ENCODE data around the gene CHST11.

Gene CHST11

GRCh38 chr12:104631867-104632266, 175.1 kb downstream of the CHST11 start:
- DNase-seq (ENCODE audit: low read depth), result no peak

DNA sequence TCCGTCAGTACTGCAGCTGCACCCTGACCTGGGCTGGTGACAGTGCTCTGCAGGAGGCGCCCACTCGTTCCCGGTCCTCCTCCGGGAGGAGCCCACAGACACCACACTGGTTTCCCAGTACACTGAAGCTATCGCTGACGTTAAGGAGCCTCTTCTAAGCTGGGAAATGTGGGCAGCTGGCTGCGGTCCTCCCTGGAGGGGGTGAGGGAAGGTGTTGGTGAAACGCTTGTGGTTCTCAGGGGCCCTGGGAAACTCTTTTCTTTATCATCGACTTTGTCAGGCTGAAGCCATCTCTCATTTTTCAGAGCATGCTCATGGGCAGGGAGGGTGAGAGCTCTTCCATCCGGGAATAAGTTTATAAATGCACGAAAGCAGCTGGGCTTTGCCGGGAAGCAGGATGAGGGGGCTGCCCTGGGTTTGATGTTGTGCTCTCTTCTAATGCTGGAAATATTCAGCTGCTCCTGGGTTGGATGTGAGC, 176.0 kb downstream of the CHST11 start:
- DNase-seq (ENCODE audit: low read depth), result no peak

DNA sequence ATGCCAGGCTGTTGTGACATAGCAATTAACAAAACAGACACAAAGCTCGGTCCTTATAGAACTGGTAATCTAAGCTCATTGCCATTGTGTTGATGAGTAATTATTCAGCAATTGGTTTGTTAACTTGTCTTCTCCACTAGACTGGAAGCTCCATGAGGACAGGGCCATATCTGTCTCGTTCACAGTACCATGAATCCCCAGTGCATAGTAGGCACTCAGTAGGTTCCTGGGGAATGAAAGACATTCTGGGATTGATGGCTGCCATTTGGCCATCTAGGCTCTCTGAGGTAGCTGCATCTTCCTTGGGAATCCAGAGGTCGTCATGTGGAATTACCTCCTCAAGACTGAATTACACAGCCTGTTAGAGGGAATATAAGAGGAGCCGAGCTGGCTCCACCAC, 177.3 kb downstream of the CHST11 start:
- no peak for DNase-seq (ENCODE audit: low read depth)

DNA sequence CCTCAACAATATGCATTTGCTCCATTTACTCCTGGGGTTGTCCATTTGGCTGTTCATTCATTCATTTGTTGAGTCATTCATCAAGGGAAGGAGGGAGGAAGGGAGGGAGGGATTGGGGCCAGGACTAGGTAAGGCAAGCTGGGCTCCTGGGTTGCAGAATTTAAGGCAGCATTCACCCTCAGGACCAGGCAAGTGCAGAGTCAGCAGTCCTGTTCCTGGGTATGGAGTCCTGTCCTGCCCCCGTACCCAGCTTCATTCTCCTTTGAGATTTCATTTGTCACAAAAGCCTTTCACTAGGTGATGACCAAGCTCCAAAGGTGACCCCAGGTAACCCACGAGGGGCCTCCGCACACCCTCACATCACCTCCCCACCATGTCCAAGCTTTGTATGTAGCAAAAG, 178.1 kb downstream of the CHST11 start:
- DNase-seq (ENCODE audit: low read depth), result no peak

- DNase-seq (ENCODE audit: low read depth), result no peak
These were observed 179.0 kb downstream of the CHST11 start for GRCh38 chr12:104635607-104636343.

- DNase-seq (ENCODE audit: low read depth), result no peak
These were observed 179.7 kb downstream of the CHST11 start for GRCh38 chr12:104636496-104636895.

DNA sequence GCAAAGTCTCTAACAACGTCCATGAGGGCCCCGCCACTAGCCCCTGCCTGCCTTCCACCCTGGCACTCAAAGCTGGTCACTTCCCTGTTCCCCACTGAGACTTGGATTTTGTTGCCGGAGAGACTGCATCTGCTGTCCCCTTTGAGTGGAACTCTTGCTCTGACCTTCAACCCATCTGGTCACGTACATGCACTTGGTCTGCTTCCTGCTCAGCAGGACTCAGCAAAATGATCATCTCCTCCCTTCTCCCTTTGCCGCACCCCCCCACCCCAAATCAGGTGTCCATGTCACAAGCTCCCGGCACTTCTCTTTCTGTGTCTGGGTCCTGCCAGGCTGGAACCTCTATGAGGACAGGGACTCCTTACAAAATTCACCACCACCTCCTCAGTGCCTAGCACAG, 180.9 kb downstream of the CHST11 start:
- DNase-seq (ENCODE audit: low read depth), result no peak

DNA sequence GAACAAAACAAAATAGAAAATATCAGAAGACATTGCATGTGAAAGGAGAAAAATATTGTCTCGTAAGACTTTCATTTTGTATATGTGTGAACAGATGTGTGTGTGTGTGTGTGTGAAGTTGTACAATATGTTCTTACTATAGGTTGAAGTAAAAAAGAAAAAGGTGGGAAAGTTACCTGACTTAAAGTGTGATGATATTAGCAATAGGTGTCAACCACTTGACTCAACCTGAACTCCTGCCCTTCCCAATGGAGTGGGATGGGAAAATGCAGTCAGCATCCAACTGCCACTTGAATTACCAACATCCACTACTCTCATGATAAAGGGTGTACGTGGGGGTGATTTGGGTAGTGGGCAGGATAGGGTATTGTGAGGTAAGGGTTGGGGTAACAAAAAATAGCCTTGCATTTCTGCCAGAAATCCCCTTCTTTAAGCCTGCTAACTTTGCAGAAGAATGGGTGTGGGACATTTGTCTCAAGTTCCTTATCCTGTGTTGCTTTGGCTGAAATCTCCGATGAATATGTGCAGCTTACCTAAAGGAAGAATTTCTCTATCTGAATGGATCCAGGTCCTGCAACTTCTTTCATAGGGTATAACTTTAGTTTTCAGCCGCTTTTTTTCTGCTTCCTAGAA, 181.6 kb downstream of the CHST11 start:
- DNase-seq (ENCODE audit: low read depth), result no peak

DNA sequence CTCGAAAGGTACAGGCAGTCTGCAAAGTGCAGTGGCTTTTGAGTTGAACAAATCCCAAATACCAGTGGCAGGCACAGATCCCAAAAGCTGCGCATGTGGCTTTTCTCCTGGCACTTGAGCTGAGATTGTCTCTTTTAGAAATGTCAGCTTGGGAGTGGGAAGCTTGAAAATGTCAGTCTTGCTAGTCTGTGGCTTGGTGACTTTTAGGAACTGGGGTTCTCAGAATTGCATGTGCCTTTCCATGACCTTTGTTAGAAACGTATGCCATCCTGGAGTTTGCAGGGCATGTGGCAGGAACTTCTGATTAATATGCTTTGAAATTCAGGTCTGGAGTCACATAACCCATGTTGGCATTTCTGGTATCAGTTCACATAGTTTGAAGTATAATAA, 182.1 kb downstream of the CHST11 start:
- DNase-seq (ENCODE audit: low read depth), result no peak

GRCh38 chr12:104640956-104641355, 184.2 kb downstream of the CHST11 start:
- no peak for DNase-seq (ENCODE audit: low read depth)

DNA sequence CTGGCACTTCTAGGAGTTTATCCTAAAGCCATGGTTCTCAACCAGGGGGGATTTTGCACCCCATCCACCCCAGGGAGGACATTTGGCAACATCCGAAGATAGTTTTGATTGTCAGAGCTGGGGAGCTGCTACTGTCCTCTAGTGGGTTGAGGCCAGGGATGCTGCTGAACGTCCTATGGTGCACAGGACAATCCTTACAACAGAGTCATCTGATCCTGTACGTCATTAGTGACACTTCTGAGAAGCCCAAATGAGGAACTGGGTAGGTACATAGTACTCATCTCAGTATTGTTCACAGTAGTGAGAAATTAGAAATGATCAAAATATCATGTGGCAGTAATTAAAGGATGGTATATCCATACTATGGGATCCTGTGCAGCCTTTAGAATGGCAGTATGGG, 185.1 kb downstream of the CHST11 start:
- no peak for DNase-seq (ENCODE audit: low read depth)

GRCh38 chr12:104643093-104643818, 186.5 kb downstream of the CHST11 start:
- DNase-seq (ENCODE audit: low read depth), result no peak

GRCh38 chr12:104643819-104644669, 187.3 kb downstream of the CHST11 start:
- DNase-seq (ENCODE audit: low read depth), result no peak

DNA sequence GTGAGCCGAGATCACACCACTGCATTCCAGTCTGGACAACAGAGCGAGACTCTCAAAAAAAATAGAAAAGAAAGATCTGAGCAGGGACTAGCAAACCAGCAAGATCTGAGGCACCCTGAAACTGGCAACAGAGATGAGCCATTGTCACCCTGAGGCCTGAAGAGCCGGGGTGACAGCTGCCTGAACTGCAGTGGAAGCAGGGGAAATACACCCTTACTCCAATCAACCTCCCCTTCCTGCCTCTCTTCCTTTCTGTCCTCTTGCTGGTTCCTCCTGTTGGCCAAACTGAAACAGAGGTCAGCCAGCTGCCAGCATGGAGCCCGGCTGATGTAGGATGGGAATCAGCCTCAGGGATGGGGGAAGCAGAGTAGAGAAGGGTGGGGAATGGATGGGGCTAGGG, 192.0 kb downstream of the CHST11 start:
- DNase-seq (ENCODE audit: low read depth), result no peak

DNA sequence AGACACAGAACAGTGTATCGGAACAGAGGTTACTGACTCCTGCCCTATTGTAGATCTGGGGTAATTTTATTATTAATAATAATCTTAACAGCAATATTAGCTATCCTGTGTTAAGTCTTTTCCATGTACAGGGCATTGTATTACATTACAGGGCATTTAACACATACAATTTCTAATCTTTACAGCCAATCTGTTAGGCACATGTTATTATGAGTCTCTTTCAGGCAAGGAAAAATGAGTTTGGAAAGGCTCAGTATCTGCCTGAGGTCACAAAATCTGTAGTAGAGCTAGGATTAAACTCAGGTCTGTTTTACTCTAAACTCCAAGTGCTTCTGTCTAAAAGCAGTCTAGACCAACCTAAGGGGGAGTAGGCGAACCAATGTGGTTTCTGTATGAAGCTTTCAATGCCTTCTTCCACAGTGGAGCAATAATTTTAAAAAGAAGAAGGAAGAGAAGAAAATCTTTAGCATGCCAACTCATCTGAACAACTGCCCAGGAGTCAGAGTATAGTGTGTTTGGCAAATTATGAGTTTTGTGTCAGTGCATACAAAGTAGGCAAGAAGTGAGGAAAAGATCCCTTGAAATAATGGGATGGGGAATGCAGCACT, 192.6 kb downstream of the CHST11 start:
- no peak for DNase-seq (ENCODE audit: low read depth)

DNA sequence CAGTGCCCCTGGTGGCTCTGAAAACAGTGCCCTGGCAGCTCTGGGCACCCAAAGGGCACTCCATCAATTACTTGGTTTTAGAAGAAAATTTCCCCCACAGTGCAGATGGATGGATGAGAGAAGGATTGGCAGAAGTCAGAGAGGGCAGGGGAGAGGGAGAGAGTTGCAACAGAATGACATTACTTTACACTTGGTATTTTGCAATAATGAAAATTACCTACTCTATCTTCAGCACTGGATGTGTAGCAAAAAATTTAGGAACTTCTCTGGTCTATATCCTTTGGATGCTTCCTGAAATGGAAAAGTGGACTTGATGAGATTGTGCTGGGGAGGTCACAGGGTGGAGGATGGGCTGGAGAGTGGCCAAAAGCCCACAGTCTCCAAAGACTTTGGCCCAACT, 193.2 kb downstream of the CHST11 start:
- DNase-seq (ENCODE audit: low read depth), result no peak

DNA sequence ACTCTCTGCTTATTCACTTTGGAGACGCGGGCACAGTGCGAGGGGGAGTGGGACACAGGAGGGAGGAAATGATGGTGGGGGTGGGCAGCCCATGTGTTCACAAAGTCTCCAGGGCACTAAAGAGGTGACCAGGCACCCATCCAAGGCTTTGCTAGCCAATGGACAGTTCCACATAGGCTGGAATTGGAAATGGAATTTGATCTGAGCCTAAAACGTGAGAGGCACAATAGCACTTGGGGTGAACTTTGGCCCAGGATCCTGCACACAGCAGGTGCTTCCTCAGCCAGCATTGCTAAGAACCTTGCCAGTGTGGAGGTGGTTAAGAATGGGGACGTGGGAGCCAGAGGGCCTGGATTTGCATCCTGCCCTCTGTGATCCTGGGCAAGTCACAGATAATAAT, 193.8 kb downstream of the CHST11 start:
- DNase-seq (ENCODE audit: low read depth), result no peak

DNA sequence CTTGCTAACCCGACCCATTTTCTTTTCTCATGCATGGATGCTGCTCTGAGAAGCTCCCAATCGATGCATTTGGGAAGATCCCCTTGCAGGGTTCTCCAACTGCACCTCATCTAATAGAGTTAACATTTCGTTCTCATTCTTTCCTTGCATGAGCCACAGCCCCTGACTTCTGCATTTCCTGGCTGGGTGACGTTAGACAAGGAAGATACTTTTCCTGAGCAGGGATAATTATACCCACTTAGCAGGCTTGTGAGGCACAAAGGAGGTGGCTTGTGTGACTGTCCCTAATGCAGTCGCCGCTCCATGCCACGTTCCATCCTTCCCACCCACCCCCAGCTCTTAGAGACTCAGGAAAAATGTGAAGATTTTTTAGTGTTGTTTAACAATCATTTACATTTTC, 195.1 kb downstream of the CHST11 start:
- DNase-seq (ENCODE audit: low read depth), result no peak

GRCh38 chr12:104652358-104652757, 195.6 kb downstream of the CHST11 start:
- DNase-seq (ENCODE audit: low read depth), result no peak

DNA sequence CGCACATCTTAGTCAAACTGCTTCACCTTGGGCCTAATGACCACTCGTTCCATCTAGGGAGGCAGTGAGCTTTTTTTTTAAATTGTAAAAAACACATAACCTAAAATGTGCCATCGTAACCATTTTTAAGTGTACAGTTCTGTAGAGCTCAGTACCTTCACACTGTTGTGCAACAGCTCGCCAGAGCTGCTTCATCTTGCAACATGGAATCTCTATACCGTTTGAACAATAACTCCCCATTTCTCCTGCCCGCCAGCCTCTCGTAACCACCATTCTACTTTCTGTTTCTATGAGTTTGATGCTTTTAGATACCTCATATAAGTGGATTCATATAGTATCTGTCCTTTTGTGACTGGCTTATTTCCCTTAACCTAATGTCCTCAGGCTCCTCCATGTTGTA, 196.2 kb downstream of the CHST11 start:
- DNase-seq (ENCODE audit: low read depth), result no peak

GRCh38 chr12:104653730-104654664, 197.2 kb downstream of the CHST11 start:
- no peak for DNase-seq (ENCODE audit: low read depth)

All from T-helper 22 cell (primary cell).